H1 (cell line): ENCODE results near the gene UFSP2.

Experiments used
- EP300 ChIP-seq, 2 experiments: IDR thresholded peaks; 1 replicate in 1 of 2; 2 replicates in 1 of 2; pipeline ENCODE4 v1.6.1; 2011 to 2012; ENCODE audit warnings: low read depth in 2 of 2, low read length in 2 of 2, mild to moderate bottlenecking in 2 of 2, borderline replicate concordance in 1 of 2, inconsistent platforms in 1 of 2, moderate library complexity in 1 of 2
- TF ChIP-seq, protein P1 (sequence below), 3 experiments: IDR thresholded peaks; 1 replicate in 2 of 3; 2 replicates in 1 of 3; pipeline versions ENCODE4 v1.5.1 to v1.6.1; 2011; ENCODE audit warnings: low read length in 3 of 3, mild to moderate bottlenecking in 3 of 3, inconsistent platforms in 2 of 3, low read depth in 1 of 3, moderate library complexity in 1 of 3; ENCODE audit not compliant: insufficient read depth in 1 of 3; ENCODE audit errors: control extremely low read depth in 1 of 3

DNA sequence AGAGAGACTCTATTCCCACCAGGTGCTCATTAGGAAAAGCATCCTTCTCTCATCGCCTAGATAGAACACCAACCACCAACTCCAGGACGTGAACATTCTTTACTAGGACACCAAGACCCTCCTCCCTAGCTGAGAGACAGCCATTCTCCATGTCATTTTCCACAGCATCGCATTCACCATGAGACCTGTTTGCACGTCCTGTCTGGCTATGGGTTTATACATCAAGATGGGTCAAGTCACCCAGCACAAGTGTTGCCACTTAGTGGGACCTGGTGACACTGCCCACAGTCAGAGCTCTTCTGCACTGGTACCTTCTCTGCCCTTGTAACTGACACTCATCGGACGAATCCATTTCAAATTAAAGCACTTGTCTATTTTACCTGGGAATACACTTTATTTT lies 47.5 kb downstream of the UFSP2 start:
- TF ChIP-seq EP300 (IDR thresholded peaks at IDR 0.05; ENCODE audit: borderline replicate concordance in 1 of 2, low read depth in 2 of 2, low read length in 2 of 2) = no peak
- TF ChIP-seq, protein P1, sequence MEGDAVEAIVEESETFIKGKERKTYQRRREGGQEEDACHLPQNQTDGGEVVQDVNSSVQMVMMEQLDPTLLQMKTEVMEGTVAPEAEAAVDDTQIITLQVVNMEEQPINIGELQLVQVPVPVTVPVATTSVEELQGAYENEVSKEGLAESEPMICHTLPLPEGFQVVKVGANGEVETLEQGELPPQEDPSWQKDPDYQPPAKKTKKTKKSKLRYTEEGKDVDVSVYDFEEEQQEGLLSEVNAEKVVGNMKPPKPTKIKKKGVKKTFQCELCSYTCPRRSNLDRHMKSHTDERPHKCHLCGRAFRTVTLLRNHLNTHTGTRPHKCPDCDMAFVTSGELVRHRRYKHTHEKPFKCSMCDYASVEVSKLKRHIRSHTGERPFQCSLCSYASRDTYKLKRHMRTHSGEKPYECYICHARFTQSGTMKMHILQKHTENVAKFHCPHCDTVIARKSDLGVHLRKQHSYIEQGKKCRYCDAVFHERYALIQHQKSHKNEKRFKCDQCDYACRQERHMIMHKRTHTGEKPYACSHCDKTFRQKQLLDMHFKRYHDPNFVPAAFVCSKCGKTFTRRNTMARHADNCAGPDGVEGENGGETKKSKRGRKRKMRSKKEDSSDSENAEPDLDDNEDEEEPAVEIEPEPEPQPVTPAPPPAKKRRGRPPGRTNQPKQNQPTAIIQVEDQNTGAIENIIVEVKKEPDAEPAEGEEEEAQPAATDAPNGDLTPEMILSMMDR (IDR thresholded peaks at IDR 0.05; ENCODE audit: control extremely low read depth in 1 of 3, insufficient read depth in 1 of 3, low read depth in 1 of 3, low read length in 3 of 3) = no peak
